ENCODE results near the gene PPM1H.
A peak's percentile ranks its signal among the peaks of the same experiment; 100 is the strongest.

The PPM1H gene

GRCh38 chr12:62898526-62898925, 36.4 kb downstream of the PPM1H start:
- Histone ChIP-seq H3K36me3 (ENCODE audit: control insufficient read depth in 1 of 2, insufficient read depth in 2 of 2, low read depth in 1 of 2, low read length in 2 of 2) (no peaks in the 10 kb centered on the region), H3K4me1 (ENCODE audit: control insufficient read depth, insufficient read depth, low read depth, low read length) (peaks cover 1% of the 10 kb centered on the region), H2AK5ac (ENCODE audit: low read length, severe bottlenecking) (no peak overlapping the region), H3K23ac (ENCODE audit: low read length in 2 of 2) (no peak overlapping the region), H2AFZ (ENCODE audit: low read depth, low read length) (no peak overlapping the region), H4K8ac (ENCODE audit: low read length) (no peak overlapping the region), H4K91ac (ENCODE audit: low read length) (no peak overlapping the region), H3K9me3 (ENCODE audit: control insufficient read depth, low read length) (no peaks in the 10 kb centered on the region), H3K27me3 (ENCODE audit: control insufficient read depth in 1 of 2, insufficient read depth in 1 of 2, low read length in 2 of 2) (no peaks in the 10 kb centered on the region), H3K79me1 (replicated peaks; ENCODE audit: low read length, poor library complexity, severe bottlenecking) (peaks cover 11% of the 10 kb centered on the region), H2BK15ac (ENCODE audit: low read depth, poor library complexity, severe bottlenecking) (no peak overlapping the region), H3K27ac (ENCODE audit: low read length, poor library complexity, severe bottlenecking) (no peak overlapping the region), H3K14ac (ENCODE audit: low read length in 2 of 2) (no peak overlapping the region), H3K4me3 (ENCODE audit: insufficient read depth in 1 of 2, low read depth in 1 of 2, low read length in 2 of 2) (no peak overlapping the region), H3K9ac (ENCODE audit: low read length) (no peak overlapping the region), H2BK5ac (ENCODE audit: low read depth, low read length, poor library complexity, severe bottlenecking) (no peak overlapping the region), H3K18ac (ENCODE audit: low read depth in 1 of 2, low read length in 2 of 2) (no peak overlapping the region), H3K4me2 (ENCODE audit: low read length, poor library complexity, severe bottlenecking) (no peak overlapping the region), H3K4ac (ENCODE audit: low read depth in 1 of 2, low read length in 2 of 2) (no peak overlapping the region), H2BK12ac (ENCODE audit: low read length in 2 of 2) (no peak overlapping the region), H2BK120ac (ENCODE audit: low read depth, low read length) (no peak overlapping the region)
- no peak for DNase-seq
- WGBS = 96% methylated on average over 2 of the region's 2 CpGs

GRCh38 chr12:62895351-62895877, 39.5 kb downstream of the PPM1H start:
- H2BK120ac ChIP-seq (ENCODE audit: low read depth, low read length) = no peak overlapping the region
- H2BK15ac ChIP-seq (ENCODE audit: low read depth, poor library complexity, severe bottlenecking) = no peak overlapping the region
- H3K4me2 ChIP-seq (ENCODE audit: low read length, poor library complexity, severe bottlenecking) = no peak overlapping the region
- no peak overlapping the region for H4K91ac ChIP-seq (ENCODE audit: low read length)
- no peak overlapping the region for H4K8ac ChIP-seq (ENCODE audit: low read length)
- H3K18ac ChIP-seq (ENCODE audit: low read depth in 1 of 2, low read length in 2 of 2) = no peak overlapping the region
- DNase-seq = no peak
- no peaks in the 10 kb centered on the region for H3K27me3 ChIP-seq (ENCODE audit: control insufficient read depth in 1 of 2, insufficient read depth in 1 of 2, low read length in 2 of 2)
- no peaks in the 10 kb centered on the region for H3K36me3 ChIP-seq (ENCODE audit: control insufficient read depth in 1 of 2, insufficient read depth in 2 of 2, low read depth in 1 of 2, low read length in 2 of 2)
- no peak overlapping the region for H3K14ac ChIP-seq (ENCODE audit: low read length in 2 of 2)
- H3K4me3 ChIP-seq (ENCODE audit: insufficient read depth in 1 of 2, low read depth in 1 of 2, low read length in 2 of 2) = no peak overlapping the region
- 84% methylated on average over 2 of the region's 2 CpGs for WGBS
- H2BK12ac ChIP-seq (ENCODE audit: low read length in 2 of 2) = no peak overlapping the region
- H2AFZ ChIP-seq (ENCODE audit: low read depth, low read length) = no peak overlapping the region
- no peak overlapping the region for H2AK5ac ChIP-seq (ENCODE audit: low read length, severe bottlenecking)
- H3K9ac ChIP-seq (ENCODE audit: low read length) = no peak overlapping the region
- no peak overlapping the region for H3K27ac ChIP-seq (ENCODE audit: low read length, poor library complexity, severe bottlenecking)
- H3K4ac ChIP-seq (ENCODE audit: low read depth in 1 of 2, low read length in 2 of 2) = no peak overlapping the region
- H3K23ac ChIP-seq (ENCODE audit: low read length in 2 of 2) = no peak overlapping the region
- peaks cover 4% of the 10 kb centered on the region for H3K4me1 ChIP-seq (ENCODE audit: control insufficient read depth, insufficient read depth, low read depth, low read length)
- peaks cover 13% of the 10 kb centered on the region for H3K79me1 ChIP-seq (replicated peaks; ENCODE audit: low read length, poor library complexity, severe bottlenecking)
- H2BK5ac ChIP-seq (ENCODE audit: low read depth, low read length, poor library complexity, severe bottlenecking) = no peak overlapping the region
- H3K9me3 ChIP-seq (ENCODE audit: control insufficient read depth, low read length) = no peaks in the 10 kb centered on the region

- H2BK5ac ChIP-seq (ENCODE audit: low read depth, low read length, poor library complexity, severe bottlenecking) = no peak overlapping the region
- H3K23ac ChIP-seq (ENCODE audit: low read length in 2 of 2) = no peak overlapping the region
- H4K8ac ChIP-seq (ENCODE audit: low read length) = no peak overlapping the region
- no peak overlapping the region for H2AFZ ChIP-seq (ENCODE audit: low read depth, low read length)
- 100% methylated on average over 1 of the region's 1 CpG for WGBS
- no peak overlapping the region for H3K14ac ChIP-seq (ENCODE audit: low read length in 2 of 2)
- H3K27ac ChIP-seq (ENCODE audit: low read length, poor library complexity, severe bottlenecking) = no peak overlapping the region
- H3K9ac ChIP-seq (ENCODE audit: low read length) = no peak overlapping the region
- no peak overlapping the region for H4K91ac ChIP-seq (ENCODE audit: low read length)
- no peak overlapping the region for H2BK12ac ChIP-seq (ENCODE audit: low read length in 2 of 2)
- H3K4me1 ChIP-seq (ENCODE audit: control insufficient read depth, insufficient read depth, low read depth, low read length) = peaks cover 4% of the 10 kb centered on the region
- H3K4me3 ChIP-seq (ENCODE audit: insufficient read depth in 1 of 2, low read depth in 1 of 2, low read length in 2 of 2) = no peak overlapping the region
- H3K27me3 ChIP-seq (ENCODE audit: control insufficient read depth in 1 of 2, insufficient read depth in 1 of 2, low read length in 2 of 2) = no peaks in the 10 kb centered on the region
- no peaks in the 10 kb centered on the region for H3K9me3 ChIP-seq (ENCODE audit: control insufficient read depth, low read length)
- no peaks in the 10 kb centered on the region for H3K36me3 ChIP-seq (ENCODE audit: control insufficient read depth in 1 of 2, insufficient read depth in 2 of 2, low read depth in 1 of 2, low read length in 2 of 2)
- no peak overlapping the region for H2BK120ac ChIP-seq (ENCODE audit: low read depth, low read length)
- H2AK5ac ChIP-seq (ENCODE audit: low read length, severe bottlenecking) = no peak overlapping the region
- no peak for DNase-seq
- peaks cover 15% of the 10 kb centered on the region for H3K79me1 ChIP-seq (replicated peaks; ENCODE audit: low read length, poor library complexity, severe bottlenecking)
- no peak overlapping the region for H3K18ac ChIP-seq (ENCODE audit: low read depth in 1 of 2, low read length in 2 of 2)
- no peak overlapping the region for H3K4ac ChIP-seq (ENCODE audit: low read depth in 1 of 2, low read length in 2 of 2)
- no peak overlapping the region for H3K4me2 ChIP-seq (ENCODE audit: low read length, poor library complexity, severe bottlenecking)
- H2BK15ac ChIP-seq (ENCODE audit: low read depth, poor library complexity, severe bottlenecking) = no peak overlapping the region
These were observed 41.7 kb downstream of the PPM1H start for GRCh38 chr12:62893276-62893675.

- no peaks in the 10 kb centered on the region for H3K27me3 ChIP-seq (ENCODE audit: control insufficient read depth in 1 of 2, insufficient read depth in 1 of 2, low read length in 2 of 2)
- DNase-seq = no peak
- H3K27ac ChIP-seq (ENCODE audit: low read length, poor library complexity, severe bottlenecking) = no peak overlapping the region
- H3K4me1 ChIP-seq (ENCODE audit: control insufficient read depth, insufficient read depth, low read depth, low read length) = peaks cover 4% of the 10 kb centered on the region
- no peaks in the 10 kb centered on the region for H3K36me3 ChIP-seq (ENCODE audit: control insufficient read depth in 1 of 2, insufficient read depth in 2 of 2, low read depth in 1 of 2, low read length in 2 of 2)
- WGBS = 94% methylated on average over 5 of the region's 5 CpGs
- no peak overlapping the region for H2AFZ ChIP-seq (ENCODE audit: low read depth, low read length)
- no peak overlapping the region for H2BK15ac ChIP-seq (ENCODE audit: low read depth, poor library complexity, severe bottlenecking)
- no peak overlapping the region for H3K23ac ChIP-seq (ENCODE audit: low read length in 2 of 2)
- no peak overlapping the region for H4K91ac ChIP-seq (ENCODE audit: low read length)
- no peak overlapping the region for H2AK5ac ChIP-seq (ENCODE audit: low read length, severe bottlenecking)
- no peak overlapping the region for H3K18ac ChIP-seq (ENCODE audit: low read depth in 1 of 2, low read length in 2 of 2)
- H2BK120ac ChIP-seq (ENCODE audit: low read depth, low read length) = no peak overlapping the region
- H3K4me2 ChIP-seq (ENCODE audit: low read length, poor library complexity, severe bottlenecking) = peak overlapping the region; percentile 17
- no peak overlapping the region for H3K9ac ChIP-seq (ENCODE audit: low read length)
- no peaks in the 10 kb centered on the region for H3K9me3 ChIP-seq (ENCODE audit: control insufficient read depth, low read length)
- H2BK5ac ChIP-seq (ENCODE audit: low read depth, low read length, poor library complexity, severe bottlenecking) = no peak overlapping the region
- no peak overlapping the region for H2BK12ac ChIP-seq (ENCODE audit: low read length in 2 of 2)
- peaks cover 17% of the 10 kb centered on the region for H3K79me1 ChIP-seq (replicated peaks; ENCODE audit: low read length, poor library complexity, severe bottlenecking)
- H4K8ac ChIP-seq (ENCODE audit: low read length) = no peak overlapping the region
- H3K4ac ChIP-seq (ENCODE audit: low read depth in 1 of 2, low read length in 2 of 2) = no peak overlapping the region
- H3K4me3 ChIP-seq (ENCODE audit: insufficient read depth in 1 of 2, low read depth in 1 of 2, low read length in 2 of 2) = no peak overlapping the region
- no peak overlapping the region for H3K14ac ChIP-seq (ENCODE audit: low read length in 2 of 2)
These were observed 43.0 kb downstream of the PPM1H start for GRCh38 chr12:62891805-62892549.

All from mesenchymal stem cell (in vitro differentiated cells and primary cell).